ENCODE results near the gene ABO. TPM values are rescaled to one million over a fixed set of nuclear protein-coding genes. Genes with fewer than 3 reads are reported as not detected.
"Not testable (repeated sequence)": the region's sequence is repeated elsewhere in the genome, so short reads cannot be mapped to it uniquely, and the experiment has no call there.

The ABO gene
- total RNA-seq, 1 donor from 2014 or later: 0.79 TPM

- no peak for DNase-seq (ENCODE audit: low read depth in 2 of 2)
These were observed 68.7 kb downstream of the ABO start for GRCh38 chr9:133205996-133206931.

- not testable (repeated sequence) for DNase-seq (ENCODE audit: low read depth in 2 of 2)
These were observed 69.5 kb downstream of the ABO start for GRCh38 chr9:133205481-133205887.

Other genes with a start within 250 kb of the ABO start
- 35.5 and 36.3 TPM in 2 replicates for gene GTF3C5, start 244.2 kb downstream of the ABO start, total RNA-seq
- under 0.01 TPM in 2 replicates for gene CEL, start 213.2 kb downstream of the ABO start, total RNA-seq
- gene RALGDS, start 154.0 kb downstream of the ABO start, total RNA-seq: 27.0 and 37.5 TPM in 2 replicates
- gene GBGT1, start 111.3 kb downstream of the ABO start, total RNA-seq: 19.4 and 27.8 TPM in 2 replicates
- gene OBP2B, start 66.0 kb downstream of the ABO start, total RNA-seq: not detected in 2 replicates
- 4.1 and 6.5 TPM in 2 replicates for gene SURF6, start 61.0 kb upstream of the ABO start, total RNA-seq
- 10.0 and 11.3 TPM in 2 replicates for gene MED22, start 72.9 kb upstream of the ABO start, total RNA-seq
- 1,751 and 1,825 TPM in 2 replicates for gene RPL7A, start 73.0 kb upstream of the ABO start, total RNA-seq
- gene SURF1, start 81.3 kb upstream of the ABO start, total RNA-seq: 18.7 and 22.2 TPM in 2 replicates
- 8.9 and 10.5 TPM in 2 replicates for gene SURF2, start 81.3 kb upstream of the ABO start, total RNA-seq
- 249 and 303 TPM in 2 replicates for gene SURF4, start 100.9 kb upstream of the ABO start, total RNA-seq
- 0.44 and 0.60 TPM in 2 replicates for gene STKLD1, start 101.2 kb upstream of the ABO start, total RNA-seq
- gene REXO4, start 142.8 kb upstream of the ABO start, total RNA-seq: 11.6 and 14.9 TPM in 2 replicates
- gene ADAMTS13, start 147.2 kb upstream of the ABO start, total RNA-seq: 0.44 and 0.60 TPM in 2 replicates
- gene CACFD1, start 184.8 kb upstream of the ABO start, total RNA-seq: 9.2 and 15.9 TPM in 2 replicates
- 12.1 and 21.6 TPM in 2 replicates for gene SLC2A6, start 203.9 kb upstream of the ABO start, total RNA-seq
- gene MYMK, start 249.8 kb upstream of the ABO start, total RNA-seq: not detected in 2 replicates

All from lung microvascular endothelial cell (primary cell).